ENCODE measurements around the gene ESRRG.

DNA sequence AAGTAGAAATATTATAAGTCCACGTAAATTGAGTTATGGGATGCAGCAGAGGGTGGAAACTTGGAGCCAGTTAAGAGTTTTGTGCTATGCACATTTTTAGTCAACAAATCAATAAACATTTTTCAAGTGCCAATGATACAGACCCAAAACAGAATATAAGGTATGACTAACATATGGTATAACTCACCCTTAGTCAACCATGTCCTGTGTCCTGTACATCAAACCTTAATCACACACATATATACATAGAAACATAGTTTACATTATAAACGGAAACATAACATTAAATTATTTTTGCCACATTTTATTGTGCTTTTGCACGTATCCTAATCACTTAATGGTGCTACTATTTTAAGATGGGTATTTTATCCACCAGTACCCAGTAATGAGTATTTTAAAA lies 163.9 kb downstream of the ESRRG start:
- TF ChIP-seq POLR2A (IDR thresholded peaks at IDR 0.05), result no peak
- TF ChIP-seq, protein P1, sequence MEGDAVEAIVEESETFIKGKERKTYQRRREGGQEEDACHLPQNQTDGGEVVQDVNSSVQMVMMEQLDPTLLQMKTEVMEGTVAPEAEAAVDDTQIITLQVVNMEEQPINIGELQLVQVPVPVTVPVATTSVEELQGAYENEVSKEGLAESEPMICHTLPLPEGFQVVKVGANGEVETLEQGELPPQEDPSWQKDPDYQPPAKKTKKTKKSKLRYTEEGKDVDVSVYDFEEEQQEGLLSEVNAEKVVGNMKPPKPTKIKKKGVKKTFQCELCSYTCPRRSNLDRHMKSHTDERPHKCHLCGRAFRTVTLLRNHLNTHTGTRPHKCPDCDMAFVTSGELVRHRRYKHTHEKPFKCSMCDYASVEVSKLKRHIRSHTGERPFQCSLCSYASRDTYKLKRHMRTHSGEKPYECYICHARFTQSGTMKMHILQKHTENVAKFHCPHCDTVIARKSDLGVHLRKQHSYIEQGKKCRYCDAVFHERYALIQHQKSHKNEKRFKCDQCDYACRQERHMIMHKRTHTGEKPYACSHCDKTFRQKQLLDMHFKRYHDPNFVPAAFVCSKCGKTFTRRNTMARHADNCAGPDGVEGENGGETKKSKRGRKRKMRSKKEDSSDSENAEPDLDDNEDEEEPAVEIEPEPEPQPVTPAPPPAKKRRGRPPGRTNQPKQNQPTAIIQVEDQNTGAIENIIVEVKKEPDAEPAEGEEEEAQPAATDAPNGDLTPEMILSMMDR (IDR thresholded peaks at IDR 0.05), result no peak
